WI38 (cell line): Measurements from ENCODE around the gene MPZL3.

Experiments used
- H3K4me3 ChIP-seq: 2 replicates; pipeline ENCODE4 v1.5.1; 2011; ENCODE audit warnings: low read depth, mild to moderate bottlenecking, control low read depth, low read length
- TF ChIP-seq, protein P1 (sequence below): IDR thresholded peaks from 2 replicates; pipeline ENCODE4 v1.5.1; 2012; ENCODE audit warnings: low read depth, mild to moderate bottlenecking, control low read depth, low read length

Gene MPZL3, protein sequence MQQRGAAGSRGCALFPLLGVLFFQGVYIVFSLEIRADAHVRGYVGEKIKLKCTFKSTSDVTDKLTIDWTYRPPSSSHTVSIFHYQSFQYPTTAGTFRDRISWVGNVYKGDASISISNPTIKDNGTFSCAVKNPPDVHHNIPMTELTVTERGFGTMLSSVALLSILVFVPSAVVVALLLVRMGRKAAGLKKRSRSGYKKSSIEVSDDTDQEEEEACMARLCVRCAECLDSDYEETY

DNA sequence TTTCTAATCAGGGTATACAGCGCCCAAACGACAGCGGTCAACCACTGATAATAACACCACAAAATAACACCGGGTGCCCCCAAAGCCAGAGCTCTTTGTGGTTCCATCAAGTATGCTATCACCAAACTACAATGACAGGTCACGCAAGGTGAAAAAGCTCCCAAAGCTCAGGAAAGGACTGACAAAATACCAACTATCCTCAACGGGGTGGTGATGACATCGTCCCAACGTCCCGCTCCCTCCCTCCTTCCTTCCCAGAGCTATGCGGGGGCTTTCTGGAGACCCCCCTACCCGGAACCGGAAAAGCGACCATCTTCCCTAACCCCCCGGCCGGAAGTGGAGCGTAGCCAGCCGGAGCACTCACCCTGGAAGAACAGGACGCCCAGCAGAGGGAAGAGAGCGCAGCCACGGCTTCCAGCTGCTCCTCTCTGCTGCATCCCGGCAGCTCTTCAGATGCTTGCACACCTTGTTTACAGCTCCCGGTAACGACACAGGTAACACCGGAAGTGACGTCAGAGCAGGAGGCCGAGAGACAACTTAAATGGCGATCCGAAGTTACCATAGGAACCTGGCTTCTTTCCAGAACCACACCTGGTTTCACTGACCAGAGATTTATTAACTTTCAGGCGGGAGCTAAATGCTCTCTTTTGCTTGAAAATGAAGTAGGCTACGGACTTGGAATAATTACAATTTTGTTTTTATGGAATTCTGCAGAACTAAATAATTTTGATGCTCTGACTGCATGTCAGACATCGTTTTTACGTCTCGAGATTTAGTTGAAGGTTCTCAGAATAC, at the start of gene MPZL3:
Gene MPZL3 (minus strand): TSS at position 508 of the 795 bp plus-strand sequence. CDS start 71 bp downstream, at position 437.
- H3K4me3 ChIP-seq = peak within 1 kb of the TSS; percentile 69
- TF ChIP-seq, protein P1, sequence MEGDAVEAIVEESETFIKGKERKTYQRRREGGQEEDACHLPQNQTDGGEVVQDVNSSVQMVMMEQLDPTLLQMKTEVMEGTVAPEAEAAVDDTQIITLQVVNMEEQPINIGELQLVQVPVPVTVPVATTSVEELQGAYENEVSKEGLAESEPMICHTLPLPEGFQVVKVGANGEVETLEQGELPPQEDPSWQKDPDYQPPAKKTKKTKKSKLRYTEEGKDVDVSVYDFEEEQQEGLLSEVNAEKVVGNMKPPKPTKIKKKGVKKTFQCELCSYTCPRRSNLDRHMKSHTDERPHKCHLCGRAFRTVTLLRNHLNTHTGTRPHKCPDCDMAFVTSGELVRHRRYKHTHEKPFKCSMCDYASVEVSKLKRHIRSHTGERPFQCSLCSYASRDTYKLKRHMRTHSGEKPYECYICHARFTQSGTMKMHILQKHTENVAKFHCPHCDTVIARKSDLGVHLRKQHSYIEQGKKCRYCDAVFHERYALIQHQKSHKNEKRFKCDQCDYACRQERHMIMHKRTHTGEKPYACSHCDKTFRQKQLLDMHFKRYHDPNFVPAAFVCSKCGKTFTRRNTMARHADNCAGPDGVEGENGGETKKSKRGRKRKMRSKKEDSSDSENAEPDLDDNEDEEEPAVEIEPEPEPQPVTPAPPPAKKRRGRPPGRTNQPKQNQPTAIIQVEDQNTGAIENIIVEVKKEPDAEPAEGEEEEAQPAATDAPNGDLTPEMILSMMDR = no peak

DNA sequence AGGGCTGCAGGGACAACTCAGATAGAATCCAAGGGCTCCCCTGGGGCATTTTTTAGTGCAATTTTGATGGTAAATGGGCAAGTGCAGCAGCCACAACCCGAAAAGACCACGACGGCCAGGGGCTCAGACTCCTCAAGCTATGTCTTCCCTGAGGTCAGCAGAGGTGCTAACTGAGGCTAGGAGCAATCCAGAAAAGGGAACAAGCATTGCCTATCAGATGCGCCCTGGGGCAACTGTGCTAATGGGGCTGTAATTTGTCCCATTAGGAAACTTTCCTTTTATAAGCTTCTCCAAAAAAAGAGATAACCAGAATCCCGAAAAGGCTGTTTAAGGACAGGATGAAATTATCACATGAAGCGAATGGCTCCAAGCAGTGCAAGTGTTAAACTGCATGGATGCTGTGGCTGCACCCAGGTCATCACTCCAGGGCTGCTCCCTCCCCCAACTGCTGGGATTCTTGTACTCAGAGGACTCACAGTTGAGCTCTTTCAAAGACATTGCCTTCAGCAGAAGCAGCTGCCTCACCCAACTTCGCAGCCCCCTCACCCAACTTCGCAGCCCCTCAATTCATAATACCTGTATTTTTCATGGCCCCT, 49.5 kb upstream of the MPZL3 start:
- TF ChIP-seq, protein P1 = no peak

DNA sequence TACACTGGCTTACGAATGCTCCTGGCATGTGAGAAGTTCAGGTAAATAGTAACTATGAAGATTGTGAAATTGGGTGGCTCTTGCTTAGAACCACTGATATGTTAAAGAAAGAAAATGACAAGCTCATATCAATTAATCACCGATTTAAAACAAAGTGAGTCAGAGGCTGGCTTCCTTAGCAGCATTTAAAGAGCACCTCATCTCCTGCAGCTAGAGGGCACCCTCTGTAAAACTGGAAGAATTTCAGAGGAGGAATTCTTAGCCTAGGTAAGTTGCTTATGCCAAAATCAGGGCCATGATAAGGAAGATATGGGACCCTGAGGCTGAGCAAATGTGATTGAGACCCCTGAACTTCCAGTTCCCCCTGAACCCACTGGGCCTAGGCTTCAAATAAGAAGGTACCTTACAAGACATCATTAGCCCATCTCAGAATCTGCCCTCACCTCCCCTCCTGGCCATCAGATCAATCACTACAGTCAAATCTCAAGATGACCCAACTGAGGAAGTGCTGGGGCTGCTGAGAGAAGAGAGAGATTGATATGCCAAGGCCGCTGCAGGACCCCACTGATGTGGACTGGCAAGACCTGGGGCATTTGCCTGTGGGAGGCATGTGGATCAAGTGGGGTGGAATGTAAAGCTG, 43.8 kb upstream of the MPZL3 start:
- TF ChIP-seq, protein P1 = no peak
- no peak overlapping the region for H3K4me3 ChIP-seq

More for the DNA sequence above, 49.5 kb upstream of the MPZL3 start:
- H3K4me3 ChIP-seq = no peak overlapping the region

DNA sequence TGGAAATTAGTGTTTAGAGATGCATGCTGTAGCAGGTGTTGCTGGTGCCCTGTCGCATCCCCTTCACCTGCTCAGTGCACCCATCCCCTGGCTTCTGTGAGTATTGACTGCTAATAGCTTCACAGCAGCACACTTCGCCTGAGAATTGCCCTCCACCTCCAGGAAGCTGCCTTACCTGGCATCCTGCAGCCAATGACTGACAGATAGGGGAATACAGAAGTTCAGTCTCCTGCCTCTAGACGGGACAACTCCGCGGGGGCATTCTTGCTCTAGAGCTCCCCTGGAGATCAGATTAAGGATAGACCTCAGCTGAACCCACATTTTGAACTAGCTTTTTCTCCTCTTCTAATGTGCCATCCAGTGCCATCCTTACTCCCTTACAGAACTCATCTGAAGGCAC, 43.0 kb upstream of the MPZL3 start:
- TF ChIP-seq, protein P1 = no peak
- no peak overlapping the region for H3K4me3 ChIP-seq

DNA sequence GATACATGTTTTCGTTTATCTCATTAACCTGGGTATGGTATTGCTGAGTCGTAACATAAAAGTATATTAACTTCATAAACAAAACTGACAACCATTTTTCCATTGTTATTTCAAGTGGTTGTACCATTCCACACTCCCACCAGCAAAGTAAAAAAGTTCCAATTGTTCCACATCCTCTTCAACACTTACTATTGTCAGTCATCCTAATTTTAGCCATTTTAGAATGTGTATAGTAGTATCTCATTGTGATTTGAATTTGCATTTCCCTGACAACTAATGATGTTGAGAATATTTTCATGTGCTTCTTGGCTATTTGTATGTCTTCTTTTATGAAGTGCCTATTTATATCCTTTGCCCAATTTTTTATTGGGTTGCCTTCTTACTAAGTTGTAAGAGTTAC, 41.9 kb upstream of the MPZL3 start:
- TF ChIP-seq, protein P1 = no peak
- H3K4me3 ChIP-seq = no peak overlapping the region

DNA sequence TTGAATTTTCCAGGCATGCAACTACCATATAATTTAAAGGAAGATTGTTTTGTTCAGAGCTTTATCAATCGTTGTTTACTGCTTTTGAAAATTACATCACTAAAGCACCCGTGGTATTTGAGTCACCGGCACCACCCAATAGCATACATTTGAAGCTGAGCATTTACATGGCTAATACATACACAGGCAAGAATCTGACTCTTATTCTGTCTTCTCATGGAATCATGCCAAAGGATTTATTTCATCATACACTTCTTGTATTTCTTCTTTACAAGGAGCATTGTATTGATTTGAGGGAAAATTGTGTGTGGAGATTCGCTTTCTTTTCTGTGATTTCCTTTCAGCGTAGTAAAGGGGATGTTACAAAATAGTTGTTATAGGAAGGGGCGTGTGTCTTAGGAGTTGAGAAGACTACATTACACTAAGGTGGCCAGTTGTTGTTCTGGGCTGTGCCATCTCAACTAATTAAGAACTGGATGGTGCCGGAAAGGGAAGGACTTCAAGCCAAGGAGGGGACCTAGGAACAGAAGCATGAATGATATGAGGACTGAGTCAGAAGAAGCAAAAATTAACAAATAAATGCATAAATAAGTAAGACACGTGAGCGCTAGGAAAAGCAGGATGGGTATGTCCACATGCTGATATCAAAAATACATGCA, 39.4 kb upstream of the MPZL3 start:
- TF ChIP-seq, protein P1 = no peak
- H3K4me3 ChIP-seq = no peak overlapping the region
